ENCODE data around the gene ARHGAP8. TPM values are rescaled to one million over a fixed set of nuclear protein-coding genes. Genes with fewer than 3 reads are reported as not detected.

The ARHGAP8 gene
- total and polyA plus RNA-seq, 12 donors, result 0.17 to 0.53 (median 0.33) TPM; not detected in 5

DNA sequence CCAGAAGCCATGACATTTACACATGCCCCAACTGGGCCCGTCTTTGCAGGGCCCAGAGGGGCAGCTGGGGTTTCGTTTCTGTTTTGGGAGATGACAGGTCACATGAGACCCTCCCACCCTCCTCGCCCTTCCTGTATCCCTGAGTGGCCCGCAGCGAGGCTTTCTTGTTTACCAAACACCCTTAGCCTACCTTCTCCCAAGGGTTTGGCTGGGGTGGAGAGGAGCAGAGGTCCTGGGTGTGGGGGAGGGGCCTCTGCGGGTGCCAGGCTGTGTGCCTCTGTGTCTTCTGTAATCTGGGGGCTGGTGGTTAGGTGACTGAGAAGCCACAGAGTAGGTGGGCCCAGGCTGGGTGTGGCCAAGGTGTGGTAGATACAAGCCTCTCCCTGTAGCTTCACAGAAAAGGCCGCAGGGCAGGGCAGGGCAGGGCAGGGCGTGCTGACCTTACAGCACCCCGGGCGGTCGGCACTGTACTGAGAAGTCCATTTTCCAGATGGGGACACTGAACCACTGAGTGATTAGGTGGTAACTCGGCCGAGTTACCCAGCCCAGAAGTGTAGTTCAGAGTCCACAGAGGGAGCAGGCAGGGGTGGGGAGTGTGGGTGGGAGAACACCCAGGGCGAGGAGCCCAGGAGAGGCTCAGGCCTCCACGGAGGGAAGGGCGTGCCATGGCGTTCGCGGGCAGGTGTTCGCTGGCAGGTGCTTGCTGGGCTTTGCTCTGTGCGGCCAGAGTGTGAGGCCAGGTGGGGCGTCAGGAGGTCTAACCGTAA, 41.7 kb upstream of the ARHGAP8 start:
- H3K9me3 ChIP-seq, result no peaks in the 10 kb centered on the region
- DNase-seq (no peak), ATAC-seq (no peak)
- TF ChIP-seq, protein P1, sequence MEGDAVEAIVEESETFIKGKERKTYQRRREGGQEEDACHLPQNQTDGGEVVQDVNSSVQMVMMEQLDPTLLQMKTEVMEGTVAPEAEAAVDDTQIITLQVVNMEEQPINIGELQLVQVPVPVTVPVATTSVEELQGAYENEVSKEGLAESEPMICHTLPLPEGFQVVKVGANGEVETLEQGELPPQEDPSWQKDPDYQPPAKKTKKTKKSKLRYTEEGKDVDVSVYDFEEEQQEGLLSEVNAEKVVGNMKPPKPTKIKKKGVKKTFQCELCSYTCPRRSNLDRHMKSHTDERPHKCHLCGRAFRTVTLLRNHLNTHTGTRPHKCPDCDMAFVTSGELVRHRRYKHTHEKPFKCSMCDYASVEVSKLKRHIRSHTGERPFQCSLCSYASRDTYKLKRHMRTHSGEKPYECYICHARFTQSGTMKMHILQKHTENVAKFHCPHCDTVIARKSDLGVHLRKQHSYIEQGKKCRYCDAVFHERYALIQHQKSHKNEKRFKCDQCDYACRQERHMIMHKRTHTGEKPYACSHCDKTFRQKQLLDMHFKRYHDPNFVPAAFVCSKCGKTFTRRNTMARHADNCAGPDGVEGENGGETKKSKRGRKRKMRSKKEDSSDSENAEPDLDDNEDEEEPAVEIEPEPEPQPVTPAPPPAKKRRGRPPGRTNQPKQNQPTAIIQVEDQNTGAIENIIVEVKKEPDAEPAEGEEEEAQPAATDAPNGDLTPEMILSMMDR (IDR thresholded peaks at IDR 0.05), result no peak
- WGBS, 2 donors, result 71 to 78% methylated on average over 23 of the region's 23 CpGs
- peaks cover 0 to 20% (median 0%) of the 10 kb centered on the region in 9 donors for H3K4me1 ChIP-seq
- H3K36me3 ChIP-seq, result no peaks in the 10 kb centered on the region
- peak overlapping the region in 1 of 10 donors; percentile 50 for H3K27ac ChIP-seq
- H3K4me3 ChIP-seq, result no peak overlapping the region
- H3K27me3 ChIP-seq, result no peaks in the 10 kb centered on the region
- intact Hi-C loops (cut with DNase I), result no loop called here

DNA sequence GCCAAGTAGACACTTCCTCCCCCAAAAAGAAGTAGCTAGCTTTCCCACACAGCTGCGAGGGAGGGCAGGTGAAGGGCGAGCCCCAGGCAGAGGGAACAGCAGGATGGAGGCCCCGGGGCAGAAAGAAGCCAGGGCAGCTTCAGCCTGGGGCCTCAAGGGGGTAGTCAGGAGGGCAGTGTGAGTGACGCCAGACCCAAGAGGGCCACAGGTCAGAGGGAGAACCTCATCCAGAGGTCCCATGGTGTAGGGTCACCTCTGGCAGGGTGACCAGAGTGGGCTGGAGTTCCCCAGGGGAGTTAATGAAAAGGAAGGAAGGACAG, 41.2 kb upstream of the ARHGAP8 start:
- no peaks in the 10 kb centered on the region for H3K27me3 ChIP-seq
- H3K9me3 ChIP-seq, result no peaks in the 10 kb centered on the region
- ATAC-seq (no peak), DNase-seq (no peak)
- TF ChIP-seq, protein P1 (IDR thresholded peaks at IDR 0.05), result no peak
- intact Hi-C loops (cut with DNase I), result no loop called here
- WGBS, 2 donors, result 79 to 82% methylated on average over 4 of the region's 4 CpGs
- H3K4me1 ChIP-seq, result peaks cover 0 to 20% (median 0%) of the 10 kb centered on the region in 9 donors
- no peak overlapping the region for H3K4me3 ChIP-seq
- H3K36me3 ChIP-seq, result no peaks in the 10 kb centered on the region
- H3K27ac ChIP-seq, result no peak overlapping the region

DNA sequence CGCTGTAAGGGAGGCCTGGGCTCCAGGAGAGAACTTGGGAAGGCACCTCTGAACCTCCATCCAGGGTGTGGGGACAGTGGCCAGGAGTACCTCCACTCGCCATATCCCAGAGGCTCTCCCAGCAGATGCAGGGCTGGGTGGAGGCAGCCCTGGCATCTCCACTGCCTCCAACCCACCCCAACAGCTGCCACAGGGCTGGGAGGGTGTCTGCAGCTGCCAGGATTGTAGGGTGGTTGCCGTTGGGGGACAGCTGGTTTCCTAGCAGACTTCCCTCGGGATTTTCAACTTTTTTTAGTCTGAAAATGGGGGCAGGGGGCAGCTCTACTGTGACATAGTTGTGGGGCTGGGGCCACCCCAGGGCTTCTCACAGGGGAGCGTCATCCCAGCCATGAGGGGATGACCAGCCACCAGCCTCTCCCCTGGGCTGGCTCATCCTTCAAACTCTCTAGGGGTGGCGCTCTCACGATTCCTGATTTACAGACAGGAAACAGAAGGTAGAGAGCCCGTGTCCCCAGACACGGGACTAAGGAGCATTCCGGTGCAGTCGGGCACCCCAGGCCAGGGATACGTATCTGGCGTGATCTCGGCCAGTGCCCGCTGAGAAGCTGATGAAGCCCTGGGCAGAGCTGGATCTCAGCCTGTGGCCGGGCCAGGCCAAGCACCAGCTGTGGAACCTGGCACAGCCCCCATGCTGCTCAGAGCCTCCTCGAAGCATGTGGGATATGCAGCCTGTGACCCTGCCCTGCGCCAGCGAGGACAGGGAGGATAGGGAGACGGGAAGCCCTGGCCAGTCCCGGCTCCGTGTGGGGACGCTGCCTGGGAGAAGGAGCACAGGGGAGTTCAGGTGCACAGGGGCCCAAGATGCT, 40.5 kb upstream of the ARHGAP8 start:
- WGBS, 2 donors, result 86 to 89% methylated on average over 23 of the region's 23 CpGs
- no peaks in the 10 kb centered on the region for H3K9me3 ChIP-seq

DNA sequence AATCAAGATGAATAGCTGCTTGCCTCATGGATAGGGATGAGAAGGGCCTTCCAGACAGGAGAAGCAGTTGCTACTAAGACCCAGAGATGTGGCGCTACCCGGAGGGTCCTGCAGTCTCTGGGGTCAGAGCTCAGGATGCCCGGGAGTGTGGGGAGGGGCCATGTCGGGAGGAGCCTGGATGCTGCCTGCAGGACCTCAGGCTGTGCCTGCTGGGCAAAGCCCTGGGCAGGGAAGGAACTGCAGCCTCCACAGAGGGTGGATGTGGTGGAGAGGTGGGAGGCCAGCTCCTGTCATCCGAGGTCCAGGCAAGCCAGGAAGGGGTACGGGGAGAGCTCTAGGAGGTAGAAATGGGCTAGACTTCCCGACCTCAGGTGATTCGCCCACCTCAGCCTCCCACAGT, 39.4 kb upstream of the ARHGAP8 start:
- TF ChIP-seq, protein P1 (IDR thresholded peaks at IDR 0.05), result no peak

More for the DNA sequence above, 40.5 kb upstream of the ARHGAP8 start:
- Histone ChIP-seq H3K27ac (no peak overlapping the region), H3K4me1 (peaks cover 0 to 20% (median 0%) of the 10 kb centered on the region in 9 donors), H3K4me3 (no peak overlapping the region), H3K27me3 (no peaks in the 10 kb centered on the region), H3K36me3 (no peaks in the 10 kb centered on the region)
- DNase-seq, result peak in 1 of 2 donors; percentile 14
- ATAC-seq, result peak in 2 of 8 donors; percentile 9 to 32
- intact Hi-C loops (cut with DNase I), result no loop called here
- TF ChIP-seq, protein P1 (IDR thresholded peaks at IDR 0.05), result no peak

More for the DNA sequence above, 39.4 kb upstream of the ARHGAP8 start:
- ATAC-seq (no peak), DNase-seq (peak in 1 of 2 donors; percentile 9)
- intact Hi-C loops (cut with DNase I), result no loop called here
- WGBS, 2 donors, result 94 to 96% methylated on average over 8 of the region's 8 CpGs
- no peaks in the 10 kb centered on the region for H3K9me3 ChIP-seq
- H3K27ac ChIP-seq, result no peak overlapping the region
- H3K4me3 ChIP-seq, result no peak overlapping the region
- H3K36me3 ChIP-seq, result no peaks in the 10 kb centered on the region
- H3K4me1 ChIP-seq, result peaks cover 0 to 20% (median 0%) of the 10 kb centered on the region in 9 donors
- H3K27me3 ChIP-seq, result no peaks in the 10 kb centered on the region
